ENCODE data around the gene PRDX5.

The PRDX5 gene

DNA sequence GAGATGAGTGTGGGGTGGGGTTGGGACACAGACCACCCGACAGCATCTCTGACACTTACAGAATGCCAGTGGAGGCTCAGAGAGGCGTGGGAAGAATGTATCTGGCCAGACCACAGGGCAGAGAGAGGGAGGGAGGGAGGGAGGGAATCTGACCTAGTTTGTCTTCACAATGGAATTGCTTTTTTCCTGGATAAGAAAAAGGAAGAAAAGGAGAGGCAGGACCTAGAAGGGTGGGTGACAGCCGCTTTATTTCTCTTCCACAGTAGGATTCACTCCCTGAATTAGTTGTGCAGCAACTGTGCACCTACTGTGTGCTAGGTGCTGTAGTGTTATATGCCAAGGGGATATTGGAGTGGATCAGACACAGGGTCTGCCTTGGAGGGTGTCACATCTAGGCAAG is 23.1 kb upstream of the PRDX5 start:
- CTCF ChIA-PET: interaction anchor here (0.7 to 4.7 kb wide), 2 partner anchors 9 to 47 kb away, joined by 4 to 37 read pairs; no protein-coding TSS in a partner anchor

GRCh38 chr11:64295760-64296159 is 22.2 kb upstream of the PRDX5 start:
- POLR2A ChIA-PET: no interaction called here
- no peak overlapping the region for H3K4me3 ChIP-seq (ENCODE audit: low read depth, low read length)
- CTCF ChIA-PET: interaction anchor here (0.7 to 4.7 kb wide), 3 partner anchors 8 to 46 kb away, joined by 4 to 37 read pairs (median 5); partner anchors contain the start of gene PLCB3
- TF ChIP-seq CTCF (IDR thresholded peaks at IDR 0.05; ENCODE audit: insufficient read depth, low read length, missing control alignments): no peak
- no peak for DNase-seq (ENCODE audit: low read depth, low spot score)

More for the DNA sequence above, 23.1 kb upstream of the PRDX5 start:
- TF ChIP-seq CTCF (IDR thresholded peaks at IDR 0.05; ENCODE audit: insufficient read depth, low read length, missing control alignments): no peak
- no peak for DNase-seq (ENCODE audit: low read depth, low spot score)
- POLR2A ChIA-PET: no interaction called here
- H3K4me3 ChIP-seq (ENCODE audit: low read depth, low read length): no peak overlapping the region

GRCh38 chr11:64296236-64296635 is 21.7 kb upstream of the PRDX5 start:
- ChIA-PET CTCF (interaction anchor here (0.9 to 4.7 kb wide), 4 partner anchors 7 to 45 kb away, joined by 4 to 37 read pairs (median 10); partner anchors contain the start of gene PLCB3), POLR2A (no interaction called here)
- H3K4me3 ChIP-seq (ENCODE audit: low read depth, low read length): no peak overlapping the region
- no peak for DNase-seq (ENCODE audit: low read depth, low spot score)
- TF ChIP-seq CTCF (IDR thresholded peaks at IDR 0.05; ENCODE audit: insufficient read depth, low read length, missing control alignments): no peak

DNA sequence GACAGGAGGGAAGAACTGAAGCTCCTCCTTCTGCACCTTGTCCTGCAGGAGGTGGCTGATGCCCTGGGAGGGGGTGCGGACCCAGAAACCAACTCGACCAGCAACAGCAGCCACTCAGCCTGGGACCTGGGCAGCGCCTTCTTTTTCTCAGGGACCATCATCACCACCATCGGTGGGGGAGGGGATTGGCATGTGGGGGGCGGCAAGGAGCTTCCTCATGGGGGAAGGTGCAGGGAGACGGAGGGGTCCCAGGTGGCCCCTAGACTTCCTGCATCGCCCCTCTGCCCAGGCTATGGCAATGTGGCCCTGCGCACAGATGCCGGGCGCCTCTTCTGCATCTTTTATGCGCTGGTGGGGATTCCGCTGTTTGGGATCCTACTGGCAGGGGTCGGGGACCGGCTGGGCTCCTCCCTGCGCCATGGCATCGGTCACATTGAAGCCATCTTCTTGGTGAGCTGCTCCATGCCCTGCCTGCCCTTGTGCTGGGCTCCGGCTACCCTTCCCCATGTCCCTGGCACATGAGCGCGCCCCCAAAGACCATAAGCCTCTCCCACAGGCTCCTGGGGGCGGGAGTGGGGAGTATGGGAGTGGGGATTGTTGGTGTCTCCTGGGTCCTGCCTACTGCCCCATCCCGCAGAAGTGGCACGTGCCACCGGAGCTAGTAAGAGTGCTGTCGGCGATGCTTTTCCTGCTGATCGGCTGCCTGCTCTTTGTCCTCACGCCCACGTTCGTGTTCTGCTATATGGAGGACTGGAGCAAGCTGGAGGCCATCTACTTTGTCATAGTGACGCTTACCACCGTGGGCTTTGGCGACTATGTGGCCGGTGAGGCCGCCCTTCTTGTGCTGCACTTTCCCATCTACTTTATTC is 20.9 kb upstream of the PRDX5 start:
- DNase-seq (ENCODE audit: low read depth, low spot score): no peak
- TF ChIP-seq CTCF (IDR thresholded peaks at IDR 0.05; ENCODE audit: insufficient read depth, low read length, missing control alignments): no peak
- ChIA-PET POLR2A (no interaction called here), CTCF (interaction anchor here (0.9 to 3.2 kb wide), 4 partner anchors 8 to 93 kb away, joined by 4 to 15 read pairs (median 5); partner anchors contain the start of gene PLCB3)
- no peak overlapping the region for H3K4me3 ChIP-seq (ENCODE audit: low read depth, low read length)

GRCh38 chr11:64297699-64298358 is 20.1 kb upstream of the PRDX5 start:
- TF ChIP-seq CTCF (IDR thresholded peaks at IDR 0.05; ENCODE audit: insufficient read depth, low read length, missing control alignments): no peak
- no peak for DNase-seq (ENCODE audit: low read depth, low spot score)
- H3K4me3 ChIP-seq (ENCODE audit: low read depth, low read length): no peak overlapping the region
- ChIA-PET POLR2A (no interaction called here), CTCF (interaction anchor here (1.1 to 3.2 kb wide), 3 partner anchors 9 to 93 kb away, joined by 3 to 15 read pairs (median 5); no protein-coding TSS in a partner anchor)

Data from AG04449 (cell line).